Measurements from ENCODE around the gene DNAI1.

DNA sequence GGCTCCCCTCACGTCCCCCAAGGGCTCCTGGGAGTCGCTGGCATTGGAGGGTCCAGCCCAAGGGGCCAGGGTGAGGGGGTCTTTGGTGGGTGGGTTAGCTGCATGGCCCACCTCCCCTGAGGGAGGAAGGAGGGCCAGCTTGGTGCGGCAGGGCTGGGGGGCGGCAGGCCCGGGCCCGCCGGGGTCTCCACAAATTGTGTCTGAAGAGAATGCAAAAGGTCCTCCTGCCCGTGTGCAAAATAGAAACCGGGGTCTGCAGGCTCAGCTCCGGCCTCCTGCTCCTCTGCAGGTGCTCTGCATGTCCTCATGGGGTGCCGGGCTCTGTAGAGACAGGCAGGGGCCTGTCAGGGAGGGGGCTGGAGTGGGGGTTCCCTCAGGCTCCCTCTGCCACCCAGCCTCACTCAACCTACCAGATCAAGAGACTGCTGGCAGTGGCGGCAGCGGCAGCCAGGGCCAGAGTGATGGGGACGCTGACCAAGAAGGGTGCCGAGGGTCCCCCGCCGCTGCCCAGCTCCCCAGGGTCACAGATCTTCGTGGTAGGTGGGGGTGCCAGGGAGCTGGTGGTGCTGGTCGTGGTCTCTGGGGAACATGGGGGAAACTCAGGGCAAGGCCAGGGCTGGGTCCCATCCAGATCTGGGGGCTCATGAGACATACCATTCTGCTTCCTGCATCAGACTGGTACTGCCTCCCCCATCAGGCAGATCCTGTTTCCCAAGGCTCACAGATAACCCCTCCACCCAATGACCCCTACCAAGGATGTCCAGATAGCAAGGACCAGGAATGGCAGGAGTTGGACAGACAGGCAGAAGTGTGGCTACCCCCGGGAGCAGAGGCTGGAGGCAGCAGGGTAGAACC, 93.4 kb downstream of the DNAI1 start:
- no peak for TF ChIP-seq SIN3A (IDR thresholded peaks at IDR 0.05; ENCODE audit: borderline replicate concordance, insufficient read depth, low read length)
- TF ChIP-seq POLR2AphosphoS5 (IDR thresholded peaks at IDR 0.05; ENCODE audit: low read depth, low read length) = no peak
- no peak for TF ChIP-seq TAF1 (IDR thresholded peaks at IDR 0.05; ENCODE audit: borderline replicate concordance, insufficient read depth, low read length)

All from PFSK-1 (cell line).